Keratinocyte (primary cell): ENCODE results near the gene RIPOR2.

ENCODE experiments used
- CTCF ChIP-seq, 3 experiments: IDR thresholded peaks in 1 of 3; conservative IDR thresholded peaks in 1 of 3; optimal IDR thresholded peaks in 1 of 3; 2 replicates in 2 of 3; 3 replicates in 1 of 3; pipeline versions ENCODE3 to v1.5.1; 2011; ENCODE audit warnings: low read length in 3 of 3, mild to moderate bottlenecking in 3 of 3, moderate library complexity in 2 of 3, control low read depth in 1 of 3, inconsistent platforms in 1 of 3; ENCODE audit not compliant: insufficient read depth in 2 of 3; ENCODE audit errors: extremely low read depth in 1 of 3
- EZH2 ChIP-seq: IDR thresholded peaks from one replicate; pipeline ENCODE4 v1.6.1; 2012; ENCODE audit warnings: inconsistent platforms, mild to moderate bottlenecking, low read length, moderate library complexity

DNA sequence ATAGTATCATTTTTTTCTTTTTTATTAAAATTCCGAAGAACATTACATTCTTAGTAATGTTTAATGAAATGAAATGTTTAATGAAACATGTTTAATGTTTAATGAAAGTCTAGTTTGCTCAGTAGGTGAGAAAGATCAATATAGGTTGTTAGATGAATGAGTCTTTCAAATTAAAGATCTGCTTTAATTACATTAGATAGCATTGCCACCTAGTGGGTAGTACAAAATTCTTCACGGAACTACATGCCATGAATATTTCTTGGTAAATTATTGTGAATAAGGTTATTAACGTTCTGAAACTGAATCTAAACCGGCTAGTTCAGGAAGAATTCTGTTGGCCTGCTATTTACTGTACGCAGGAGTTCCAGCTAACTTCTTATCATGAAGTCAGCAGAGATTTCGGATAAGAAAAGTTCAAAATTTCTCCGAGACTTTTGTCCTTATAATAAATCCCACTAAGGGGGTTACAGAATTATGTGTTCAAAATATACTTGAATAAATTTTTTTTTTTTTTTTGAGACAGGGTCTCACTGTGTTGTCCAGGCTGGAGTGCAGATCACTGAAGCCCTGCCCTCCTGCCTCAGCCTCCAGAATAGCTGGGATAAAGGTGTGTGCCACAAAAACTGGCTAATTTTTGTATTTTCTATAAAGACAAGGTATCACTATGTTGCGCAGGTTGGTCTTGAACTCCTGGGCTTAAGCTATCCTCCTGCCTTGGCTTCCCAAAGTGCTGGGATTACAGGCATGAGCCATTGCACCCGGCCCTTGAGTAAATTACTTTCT is 168.9 kb downstream of the RIPOR2 start:
- peak in 1 of 3 experiments; percentile 43 for TF ChIP-seq CTCF (optimal IDR thresholded peaks at IDR 0.05 in 1 of 3, IDR thresholded peaks at IDR 0.05 in 1 of 3, conservative IDR thresholded peaks at IDR 0.05 in 1 of 3; ENCODE audit: extremely low read depth in 1 of 3, insufficient read depth in 2 of 3, low read length in 3 of 3)
- no peak for TF ChIP-seq EZH2
